Stimulated activated CD4-positive, alpha-beta T cell treated with anti-CD3 and anti-CD28 coated beads, Interleukin-15, amount 100 ng/mL, for 24 hours (primary cell): ENCODE data around the gene TLX2.
"Not testable (repeated sequence)": the region's sequence is repeated elsewhere in the genome, so short reads cannot be mapped to it uniquely, and the experiment has no call there.

ENCODE experiments used
- DNase-seq: peaks from one replicate; pipeline ENCODE4 v3.0.0-alpha.2; 2020

TLX2 gene

DNA sequence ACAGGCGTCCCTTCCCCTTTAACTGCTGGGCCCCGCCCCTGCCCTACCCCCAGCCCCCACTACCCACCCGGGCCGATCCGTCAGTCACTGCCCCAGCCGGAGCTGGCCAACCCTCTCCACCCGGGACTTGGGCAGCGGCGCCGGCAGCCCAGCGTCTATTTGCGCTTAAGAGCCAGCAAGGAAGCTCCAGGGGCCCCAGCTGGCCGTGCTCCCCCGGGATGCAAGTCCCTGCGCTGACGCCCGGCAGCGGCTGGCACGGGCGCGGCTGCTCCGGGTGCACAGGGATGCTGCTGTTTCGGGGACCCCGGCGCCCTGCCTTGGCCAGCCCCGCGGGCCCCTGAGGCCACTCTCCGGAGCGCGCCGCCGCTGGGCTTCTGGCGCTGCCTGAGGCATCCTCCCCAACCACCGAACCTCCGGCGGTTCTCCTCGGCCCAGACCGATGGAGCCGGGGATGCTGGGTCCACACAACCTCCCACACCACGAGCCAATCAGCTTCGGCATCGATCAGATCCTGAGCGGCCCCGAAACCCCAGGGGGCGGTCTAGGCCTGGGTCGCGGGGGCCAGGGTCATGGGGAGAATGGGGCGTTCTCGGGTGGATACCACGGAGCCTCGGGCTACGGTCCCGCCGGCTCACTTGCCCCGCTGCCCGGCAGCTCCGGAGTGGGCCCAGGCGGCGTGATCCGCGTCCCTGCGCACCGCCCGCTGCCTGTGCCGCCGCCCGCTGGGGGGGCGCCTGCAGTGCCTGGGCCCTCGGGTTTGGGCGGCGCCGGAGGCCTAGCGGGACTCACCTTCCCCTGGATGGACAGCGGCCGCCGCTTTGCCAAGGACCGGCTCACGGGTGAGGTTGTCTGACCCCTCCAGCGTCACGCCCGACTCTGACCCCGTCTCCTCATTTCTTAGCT, at the start of gene TLX2:
Gene TLX2, plus strand, starts transcription at position 83 of the 903 bp plus-strand sequence. Its CDS starts 357 bp downstream, at position 440.
- DNase-seq: peak; percentile 32

DNA sequence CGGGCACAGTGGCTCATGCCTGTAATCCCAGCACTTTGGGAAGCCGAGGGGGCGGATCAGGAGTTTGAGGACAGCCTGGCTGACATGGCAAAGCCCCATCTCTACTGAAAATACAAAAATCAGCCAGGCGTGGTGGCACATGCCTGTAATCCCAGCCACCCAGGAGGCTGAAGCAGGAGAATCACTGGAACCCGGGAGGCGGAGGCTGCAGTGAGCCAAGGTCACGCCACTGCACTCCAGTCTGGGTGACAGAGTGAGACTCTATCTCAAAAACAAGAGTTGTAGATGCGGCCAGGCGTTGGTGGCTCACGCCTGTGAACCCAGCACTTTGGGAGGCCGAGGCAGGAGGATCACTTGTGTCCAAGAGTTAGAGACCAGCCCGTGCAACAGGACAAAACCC, 43.5 kb upstream of the TLX2 start:
- not testable (repeated sequence) for DNase-seq

DNA sequence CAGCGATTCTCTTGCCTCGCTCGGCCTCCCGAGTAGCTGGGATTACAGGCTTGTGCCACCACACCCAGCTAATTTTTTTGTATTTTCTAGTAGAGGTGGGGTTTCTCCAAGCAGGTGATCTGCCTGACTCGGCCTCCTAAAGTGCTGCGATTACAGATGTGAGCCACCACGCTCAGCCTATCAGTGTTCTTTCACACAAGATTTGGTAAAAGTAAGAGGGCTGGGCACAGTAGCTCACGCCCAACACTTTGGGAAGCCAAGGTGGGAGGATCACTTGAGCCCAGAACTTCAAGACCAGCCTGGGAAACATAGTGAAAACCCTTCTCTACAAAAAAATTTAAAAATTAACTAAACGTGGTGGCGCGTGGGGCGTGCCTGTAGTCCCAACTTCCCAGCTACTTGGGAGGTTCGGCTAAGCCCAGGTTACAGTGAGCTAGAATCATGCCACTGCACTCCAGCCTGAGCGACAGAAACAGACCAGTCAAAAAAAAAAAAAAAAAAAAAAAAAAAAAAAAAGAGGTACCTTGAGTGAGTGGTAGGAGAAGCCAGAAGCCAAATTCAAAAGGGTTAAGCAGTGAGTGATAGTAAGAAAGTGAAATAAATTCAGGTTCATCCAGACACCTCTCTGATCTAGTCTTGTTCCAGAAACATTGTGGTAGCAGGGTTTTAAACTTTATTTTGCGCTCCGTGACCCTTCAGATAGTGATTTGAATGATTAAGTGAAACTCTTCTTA, 42.8 kb upstream of the TLX2 start:
- no peak for DNase-seq

DNA sequence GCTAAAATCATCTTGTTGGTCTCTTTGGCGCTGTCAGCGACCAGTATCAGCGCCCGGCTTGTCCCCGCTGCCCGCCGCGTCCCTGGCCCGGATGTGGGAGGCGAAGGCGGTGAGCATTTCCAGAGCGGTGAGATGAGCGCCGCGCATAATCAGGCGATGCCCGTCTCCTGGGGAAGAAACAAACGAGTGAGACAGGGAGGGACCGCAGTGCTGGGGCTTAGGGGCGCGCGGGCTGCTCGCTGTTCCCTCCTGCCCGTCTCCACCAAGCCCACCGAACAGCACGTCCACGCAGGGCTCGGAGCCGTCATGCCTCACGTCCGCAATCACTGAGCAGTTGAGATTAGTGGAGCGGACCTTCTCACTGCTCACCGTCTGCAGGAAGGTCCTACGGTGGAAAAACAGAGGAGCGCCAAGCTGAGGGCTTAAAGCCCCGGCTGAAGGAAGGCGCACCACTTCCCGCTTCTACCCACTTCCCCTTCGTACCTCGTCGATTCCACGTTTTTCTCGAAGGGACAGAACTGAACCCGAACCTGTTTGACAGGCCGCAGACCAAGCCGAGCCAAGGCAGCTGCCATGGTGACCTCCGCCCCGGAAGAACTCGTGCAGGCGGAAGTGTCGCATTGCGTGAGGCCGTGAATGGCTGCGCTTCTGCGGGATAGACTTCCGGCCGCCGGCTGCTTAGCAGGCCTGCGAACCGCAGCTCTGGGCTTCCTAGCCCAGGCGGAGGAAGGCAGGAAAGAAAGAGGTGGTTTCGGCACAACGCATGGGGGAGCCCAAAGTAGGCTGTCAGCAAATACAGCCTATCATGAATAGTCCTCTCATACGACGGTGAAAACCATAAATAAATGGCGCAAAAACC, 41.9 kb upstream of the TLX2 start, which contains the start of gene MRPL53:
Gene MRPL53, minus strand, starts transcription at position 595 of the 859 bp plus-strand sequence. Its CDS starts 20 bp downstream, at position 575.
- peak; percentile 97 for DNase-seq

DNA sequence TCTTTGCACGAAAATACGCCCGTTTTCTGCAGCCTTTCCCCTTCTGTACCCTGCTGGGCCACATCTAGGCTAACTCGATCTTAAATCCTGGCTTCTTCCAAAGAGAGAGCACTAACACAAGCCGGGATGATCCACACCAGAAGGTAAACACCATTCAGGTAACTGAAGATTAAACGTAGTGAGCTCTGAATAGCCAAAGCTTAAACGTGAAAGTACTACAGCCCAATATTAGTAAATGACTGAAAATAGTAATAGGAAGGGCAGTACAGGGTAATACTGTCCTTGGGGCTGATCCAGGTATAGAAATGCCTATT, 41.3 kb upstream of the TLX2 start:
- no peak for DNase-seq

DNA sequence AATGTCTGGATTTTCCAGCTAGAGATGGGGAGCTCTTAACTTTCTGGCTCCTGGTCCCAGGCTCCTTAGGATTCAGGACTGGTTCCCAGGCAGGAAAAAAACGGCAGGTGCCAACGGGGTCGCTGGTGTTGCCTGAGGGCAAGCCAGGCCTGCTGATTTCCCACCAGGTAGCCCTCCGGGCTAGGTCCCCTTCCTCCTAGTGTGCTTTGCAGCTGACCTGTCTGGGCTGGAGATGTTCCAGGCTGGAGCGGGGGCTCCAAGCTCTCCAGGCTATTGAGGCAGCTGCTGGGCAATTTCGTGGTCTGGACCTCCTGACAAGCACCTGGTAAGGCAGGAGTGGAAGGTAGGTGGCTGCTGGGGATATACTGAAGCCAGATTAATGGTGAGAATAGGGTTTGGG, 39.8 kb upstream of the TLX2 start:
- no peak for DNase-seq

DNA sequence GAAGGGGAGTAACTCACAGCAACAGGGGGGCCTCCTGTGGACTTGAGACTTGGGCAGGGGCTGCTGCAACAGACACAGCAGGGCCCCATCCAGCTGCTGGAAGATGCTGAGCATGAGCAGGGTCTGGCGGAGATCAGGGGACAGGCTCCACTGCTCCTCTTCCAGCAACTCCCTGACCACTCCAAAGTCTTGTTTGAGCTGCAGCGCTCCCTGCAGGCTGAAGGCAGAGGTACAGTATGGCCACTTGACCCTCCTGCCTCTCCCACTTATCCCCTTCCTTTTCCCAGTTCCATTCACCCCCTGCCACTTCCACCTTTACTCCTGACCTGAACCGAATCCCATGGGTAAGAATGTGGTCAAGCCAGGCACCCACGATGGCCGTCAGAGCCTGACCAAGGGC, 39.4 kb upstream of the TLX2 start:
- DNase-seq: no peak

DNA sequence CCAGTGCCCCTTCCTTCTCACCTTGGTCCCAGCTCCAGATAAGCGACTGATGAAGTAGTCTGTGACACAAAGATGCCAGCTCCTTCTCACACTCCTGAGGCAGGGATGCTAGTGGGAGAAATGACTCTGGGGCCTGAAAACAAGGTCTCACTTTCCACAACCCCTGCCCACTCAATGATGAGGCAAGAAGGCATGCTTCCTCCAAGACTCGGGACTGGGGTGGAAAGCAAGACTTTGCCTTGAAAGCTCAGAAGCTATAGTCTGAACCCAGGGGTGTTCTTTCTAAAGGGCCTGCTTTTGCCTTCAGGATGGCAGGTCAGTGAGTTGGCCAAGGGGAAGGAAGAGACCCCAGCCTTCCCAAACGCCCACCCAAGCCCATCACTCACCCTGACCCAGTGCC, 32.8 kb upstream of the TLX2 start:
- DNase-seq: no peak

DNA sequence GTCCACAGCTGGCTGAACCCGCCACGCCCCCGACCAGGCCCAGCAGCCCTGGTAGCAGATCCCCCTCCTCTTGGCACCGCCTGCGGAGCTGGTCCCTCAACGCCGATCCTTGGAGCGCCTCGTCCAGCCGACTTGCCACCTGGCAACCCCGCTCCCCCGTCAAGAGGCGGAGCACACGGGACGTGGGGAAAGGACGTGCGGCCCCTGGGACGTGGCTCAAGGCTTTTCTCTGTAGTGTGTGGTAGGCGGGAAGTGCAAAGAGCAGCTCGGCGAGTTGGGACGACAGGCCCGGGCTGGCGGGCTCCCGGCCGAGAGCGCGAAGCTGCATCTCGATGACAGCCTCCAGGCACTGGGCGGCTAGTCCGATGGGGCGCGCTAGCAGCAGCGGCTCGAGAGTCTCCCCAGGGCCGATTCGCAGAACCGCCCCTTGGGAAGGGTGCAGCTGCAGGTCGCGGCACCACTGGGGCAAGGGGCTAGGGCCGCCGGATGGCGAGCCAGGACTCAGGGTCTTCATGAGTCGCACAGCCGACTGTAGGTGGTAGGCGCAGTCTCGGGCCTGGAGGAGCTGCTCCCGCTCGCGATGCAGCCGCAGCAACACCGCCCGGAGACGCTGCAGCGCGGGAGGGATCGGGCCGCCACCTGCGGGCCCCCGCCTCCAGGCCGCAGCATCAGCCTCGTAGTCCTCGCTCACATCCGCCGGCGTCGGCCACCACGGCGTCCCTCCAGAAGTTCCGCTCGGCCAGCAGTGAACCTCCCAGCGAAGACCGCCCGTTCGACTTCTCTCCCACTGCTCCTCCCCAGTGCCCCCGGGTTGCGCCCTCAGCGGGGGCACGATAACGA, 32.1 kb upstream of the TLX2 start:
- DNase-seq: peak; percentile 69

DNA sequence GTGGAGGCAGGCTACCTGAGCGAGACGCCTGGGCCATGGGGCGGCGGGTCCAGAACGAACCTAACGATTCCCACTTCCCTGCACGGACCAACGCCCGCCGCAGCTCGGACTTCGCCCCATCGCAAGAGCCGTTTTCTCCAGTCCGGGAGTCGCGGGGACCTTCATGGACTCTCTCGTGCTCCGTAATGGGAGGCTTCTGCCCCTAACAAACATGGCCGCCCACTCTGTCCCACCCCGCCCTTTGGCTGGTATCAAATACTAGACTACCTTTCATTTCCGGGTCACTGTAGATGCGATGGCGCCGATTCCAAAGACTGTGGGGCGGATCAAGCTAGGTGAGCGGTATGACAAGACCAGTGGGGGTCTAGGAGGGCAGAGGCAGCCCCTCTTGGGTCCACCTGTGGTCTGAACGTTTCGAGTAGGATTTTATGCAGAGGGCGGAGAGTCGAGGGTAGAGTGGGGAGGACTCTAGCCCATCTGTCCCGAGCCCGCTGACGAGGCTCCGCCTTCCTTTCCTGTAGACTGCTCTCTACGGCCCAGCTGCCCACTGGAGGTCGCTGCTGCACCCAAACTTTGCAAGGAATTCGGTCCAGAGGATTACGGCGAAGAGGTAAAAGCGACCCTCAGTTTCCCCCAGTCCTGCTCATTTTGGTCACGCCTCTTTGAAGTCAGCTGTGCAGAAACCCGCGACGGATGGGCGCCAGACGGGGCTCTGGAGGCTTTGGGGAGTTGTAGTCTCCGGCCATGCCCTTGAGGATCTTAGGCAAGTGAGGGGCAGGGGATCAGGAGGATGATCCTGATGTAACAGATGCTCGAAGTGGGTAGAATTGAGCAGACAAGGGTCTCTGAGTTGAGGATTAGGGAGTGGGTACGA, 31.2 kb upstream of the TLX2 start, which contains the start of the genes CCDC142 and TTC31:
Gene CCDC142, minus strand, starts transcription at position 198 of the 874 bp plus-strand sequence. Its CDS starts 161 bp downstream, at position 37.
Gene TTC31, plus strand, starts transcription at position 281 of the 874 bp plus-strand sequence. Its CDS starts 15 bp downstream, at position 296.
- DNase-seq: peak; percentile 96

DNA sequence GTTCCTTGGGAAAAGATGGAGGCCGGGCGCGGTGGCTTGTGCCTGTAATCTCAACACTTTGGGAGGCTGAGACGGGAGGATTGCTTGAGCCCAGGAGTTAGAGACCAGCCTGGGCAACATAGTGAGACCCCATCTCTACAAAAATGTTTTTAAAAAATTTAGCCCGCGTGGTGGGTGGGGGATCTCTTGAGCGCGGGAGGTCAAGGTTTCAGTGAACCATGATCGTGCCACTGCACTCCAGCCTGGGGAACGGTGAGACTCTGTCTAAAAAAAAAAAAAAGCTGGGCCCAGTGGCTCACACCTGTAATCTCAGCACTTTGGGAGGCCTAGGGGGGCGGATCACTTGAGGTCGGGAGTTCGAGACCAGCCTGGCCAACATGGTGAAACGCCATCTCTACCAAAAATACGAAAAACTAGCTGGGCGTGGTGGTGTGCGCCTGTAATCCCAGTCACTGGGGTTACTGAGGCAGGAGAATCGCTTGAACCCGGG, 30.5 kb upstream of the TLX2 start:
- not testable (repeated sequence) for DNase-seq

DNA sequence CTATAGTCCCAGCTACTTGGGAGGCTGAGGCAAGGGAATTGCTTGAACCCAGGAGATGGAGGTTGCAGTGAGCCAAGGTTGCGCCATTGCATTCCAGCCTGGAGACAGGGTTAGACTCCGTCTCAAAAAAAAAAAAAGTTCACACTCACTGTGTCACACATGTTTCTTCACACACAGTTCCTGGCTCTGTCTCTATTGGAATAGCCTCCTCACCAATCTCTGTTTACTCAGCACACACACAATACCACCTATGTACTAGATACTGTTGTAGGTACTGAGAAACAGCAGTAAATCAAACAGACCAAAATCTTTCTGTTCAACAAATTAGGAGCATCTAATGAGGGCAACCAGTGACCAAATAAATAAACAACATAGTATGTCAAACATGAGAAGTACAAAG, 28.1 kb upstream of the TLX2 start:
- DNase-seq: no peak

DNA sequence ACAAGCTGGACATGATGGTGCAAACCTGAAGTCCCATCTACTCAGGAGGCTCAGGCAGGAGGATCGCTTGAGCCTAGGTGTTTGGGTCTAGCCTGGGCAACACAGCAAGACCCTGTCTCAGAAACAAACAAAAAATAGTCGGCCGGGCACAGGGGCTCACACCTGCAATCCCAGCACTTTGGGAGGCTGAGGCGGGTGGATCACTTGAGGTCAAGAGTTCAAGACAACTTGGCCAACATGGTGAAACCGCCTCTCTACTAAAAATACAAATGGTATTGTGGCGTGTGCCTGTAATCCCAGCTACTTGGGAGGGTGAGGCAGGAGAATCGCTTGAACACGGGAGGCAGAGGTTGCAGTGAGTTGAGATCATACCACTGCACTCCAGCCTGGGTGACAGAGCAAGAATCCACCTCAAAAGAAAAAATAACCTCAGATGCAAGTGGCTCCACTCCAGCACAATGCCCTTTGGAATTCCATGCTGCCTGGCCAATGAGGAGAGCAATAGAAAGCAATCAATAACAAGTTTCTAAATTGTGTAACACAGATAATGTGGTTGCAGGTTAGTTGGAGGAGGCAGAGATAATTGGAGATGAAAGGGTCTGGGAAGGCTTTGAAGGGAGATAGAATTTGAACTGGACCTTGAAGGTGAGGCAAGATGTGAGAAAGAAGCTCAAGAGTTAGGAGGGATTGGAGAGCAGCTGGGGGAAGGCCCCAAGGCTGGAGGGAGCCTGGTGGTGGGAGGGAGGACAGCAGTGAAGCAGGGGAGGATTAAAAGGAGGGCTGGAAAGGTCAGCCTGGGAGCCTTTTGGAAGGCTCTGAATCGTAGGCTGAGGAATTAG, 25.4 kb upstream of the TLX2 start:
- no peak for DNase-seq

DNA sequence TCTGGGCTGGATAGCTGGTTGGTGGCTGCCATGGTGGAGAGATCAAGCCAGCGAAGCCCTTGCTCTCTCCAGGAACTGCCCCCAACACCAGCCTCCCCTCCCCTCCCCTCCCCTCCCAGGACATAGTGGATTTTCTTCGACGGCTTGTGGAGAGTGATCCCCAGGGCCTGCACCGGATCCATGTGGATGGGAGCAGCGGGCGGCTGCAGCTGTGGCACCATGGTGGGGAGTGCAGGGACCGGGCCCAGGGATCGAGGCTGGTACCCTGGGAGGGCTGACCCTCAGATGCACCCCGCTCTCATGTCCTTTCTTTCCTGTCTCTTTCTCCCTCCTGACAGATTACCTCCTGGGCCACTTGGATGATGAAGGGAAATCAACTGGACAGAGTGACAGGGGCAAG, 24.3 kb upstream of the TLX2 start:
- DNase-seq: no peak

DNA sequence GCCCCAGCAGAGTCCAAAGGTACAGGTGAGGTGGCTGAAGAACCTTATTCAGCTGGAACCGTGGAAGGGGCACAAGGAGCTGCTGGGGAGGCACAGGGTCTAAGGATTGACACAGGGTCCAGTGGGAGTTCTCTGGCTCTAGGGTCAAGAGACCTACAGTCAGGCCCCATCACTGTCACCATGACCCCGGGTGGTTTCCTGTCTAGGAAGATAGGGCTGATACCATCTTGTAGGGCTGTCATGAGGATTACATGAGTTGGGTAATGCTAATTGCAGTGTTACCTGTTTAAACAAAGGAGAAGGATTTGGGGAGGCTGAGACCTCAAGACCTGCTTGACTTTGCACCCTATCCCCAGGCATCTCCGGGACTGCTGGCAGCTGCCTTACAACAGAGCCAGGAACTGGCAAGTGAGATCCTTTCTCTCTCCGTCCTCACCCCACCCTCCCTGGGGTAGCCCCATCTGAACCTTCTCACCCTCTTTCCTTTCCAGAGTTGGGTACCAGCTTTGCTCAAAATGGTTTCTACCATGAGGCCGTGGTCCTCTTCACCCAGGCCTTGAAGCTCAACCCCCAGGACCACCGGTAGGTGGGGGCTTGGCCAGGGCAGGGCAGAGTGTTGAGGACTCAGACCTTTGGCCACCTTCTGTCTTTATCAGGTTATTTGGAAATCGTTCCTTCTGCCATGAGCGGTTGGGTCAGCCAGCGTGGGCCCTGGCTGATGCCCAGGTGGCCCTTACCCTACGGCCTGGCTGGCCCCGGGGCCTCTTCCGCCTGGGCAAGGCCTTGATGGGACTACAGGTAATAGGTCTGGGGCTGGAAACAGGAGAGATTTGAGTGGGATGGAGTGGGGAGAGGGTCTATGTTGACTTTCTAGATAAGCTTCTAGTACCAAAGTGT, 22.4 kb upstream of the TLX2 start:
- no peak for DNase-seq

DNA sequence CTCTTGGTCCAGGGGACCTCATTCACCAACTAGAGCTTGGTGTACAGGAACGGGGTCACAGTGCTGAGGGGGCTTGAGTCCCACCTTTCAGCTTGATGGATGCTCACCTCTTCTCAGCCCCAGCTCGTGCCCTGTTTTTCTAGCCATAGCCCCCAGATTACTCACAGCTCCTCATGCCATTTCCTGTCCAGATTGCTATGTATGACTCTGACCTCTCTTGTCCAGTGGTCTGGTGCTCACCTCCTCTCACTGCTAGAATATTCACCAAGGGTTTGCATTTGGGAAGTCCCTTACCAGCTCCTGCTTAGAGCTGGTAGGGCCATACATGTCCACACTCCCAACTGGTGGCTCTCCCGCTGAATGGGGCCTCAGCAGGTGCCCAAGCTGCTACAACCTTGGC, 20.7 kb upstream of the TLX2 start:
- no peak for DNase-seq

DNA sequence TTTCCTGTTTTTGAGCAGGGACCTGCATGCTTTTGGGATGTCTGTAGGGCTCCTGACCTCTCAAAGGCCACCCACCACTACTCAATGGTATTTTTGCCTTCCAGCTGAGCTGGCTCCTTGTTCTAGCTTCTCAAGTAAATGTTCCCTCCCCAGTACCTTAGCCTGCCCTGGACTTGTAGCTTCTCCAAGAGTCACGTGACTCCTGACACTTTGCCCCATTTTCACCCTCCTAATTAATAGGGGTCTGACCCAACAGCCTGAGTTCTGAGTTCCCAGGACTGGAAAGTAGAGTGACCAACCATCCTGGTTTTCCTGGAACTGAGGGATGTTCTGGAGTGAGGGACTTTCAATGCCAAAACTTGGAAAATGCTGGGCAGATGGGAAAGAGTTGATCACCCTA, 18.8 kb upstream of the TLX2 start:
- no peak for DNase-seq

DNA sequence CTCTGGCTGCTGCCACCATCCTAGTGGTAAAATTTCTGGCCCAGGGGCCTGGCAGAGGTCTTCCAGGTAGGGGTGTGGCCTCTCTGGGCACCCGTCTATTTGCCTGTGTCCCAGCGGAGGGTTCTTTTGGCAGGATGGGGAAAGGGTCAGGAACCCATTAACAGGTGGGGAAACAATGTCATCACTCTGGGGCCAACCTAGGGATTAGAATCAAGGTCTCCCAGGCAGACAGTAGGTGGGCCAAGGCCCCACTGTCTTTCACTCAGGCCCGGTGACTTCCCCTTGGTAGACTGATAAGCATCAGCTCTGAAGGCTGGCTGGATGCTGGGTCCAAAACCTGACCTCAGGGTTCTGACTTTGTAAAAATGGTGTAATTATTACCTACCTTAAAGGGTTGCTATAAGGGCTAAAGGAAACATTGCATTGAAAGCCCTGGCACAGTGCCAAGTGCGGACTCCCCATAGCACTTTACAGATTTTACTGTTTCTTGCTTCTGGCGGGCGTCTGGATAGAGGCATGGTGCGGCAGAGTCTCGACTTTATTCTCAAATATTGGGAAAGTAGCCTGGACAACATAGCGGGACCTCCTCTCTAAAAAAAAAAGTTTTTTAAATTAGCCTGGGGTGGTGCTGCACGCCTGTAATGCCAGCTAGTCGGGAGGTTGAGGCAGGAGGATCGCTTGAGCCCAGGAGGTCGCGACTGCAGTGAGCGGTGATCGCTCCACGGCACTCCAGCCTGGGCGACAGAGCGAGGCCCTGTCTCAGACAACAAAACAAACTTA, 17.1 kb upstream of the TLX2 start:
- no peak for DNase-seq
